ENCODE results near the gene FHIT.

GRCh38 chr3:60514866-60515265 is 736.4 kb downstream of the FHIT start:
- TF ChIP-seq MAX (IDR thresholded peaks at IDR 0.05; ENCODE audit: low read depth, low read length): no peak
- TF ChIP-seq POLR2A (IDR thresholded peaks at IDR 0.05; ENCODE audit: low read depth, low read length): no peak
- no peak for TF ChIP-seq SMAD1 (IDR thresholded peaks at IDR 0.05; ENCODE audit: low read depth, partially characterized antibody)
- no peak for TF ChIP-seq TARDBP (IDR thresholded peaks at IDR 0.05; ENCODE audit: borderline replicate concordance)
- no peak for TF ChIP-seq IRF3 (IDR thresholded peaks at IDR 0.05)
- no peak for TF ChIP-seq TAF1 (IDR thresholded peaks at IDR 0.05; ENCODE audit: borderline replicate concordance, low read depth, low read length)
- TF ChIP-seq CTCF (IDR thresholded peaks at IDR 0.05 in 2 of 3, conservative IDR thresholded peaks at IDR 0.05 in 1 of 3; ENCODE audit: control insufficient read depth in 2 of 3, extremely low read depth in 1 of 3, insufficient read depth in 1 of 3, low read depth in 3 of 3, low read length in 3 of 3): no peak
- TF ChIP-seq SKIL (IDR thresholded peaks at IDR 0.05; ENCODE audit: low read depth, poor library complexity, severe bottlenecking): no peak
- TF ChIP-seq, protein P1, sequence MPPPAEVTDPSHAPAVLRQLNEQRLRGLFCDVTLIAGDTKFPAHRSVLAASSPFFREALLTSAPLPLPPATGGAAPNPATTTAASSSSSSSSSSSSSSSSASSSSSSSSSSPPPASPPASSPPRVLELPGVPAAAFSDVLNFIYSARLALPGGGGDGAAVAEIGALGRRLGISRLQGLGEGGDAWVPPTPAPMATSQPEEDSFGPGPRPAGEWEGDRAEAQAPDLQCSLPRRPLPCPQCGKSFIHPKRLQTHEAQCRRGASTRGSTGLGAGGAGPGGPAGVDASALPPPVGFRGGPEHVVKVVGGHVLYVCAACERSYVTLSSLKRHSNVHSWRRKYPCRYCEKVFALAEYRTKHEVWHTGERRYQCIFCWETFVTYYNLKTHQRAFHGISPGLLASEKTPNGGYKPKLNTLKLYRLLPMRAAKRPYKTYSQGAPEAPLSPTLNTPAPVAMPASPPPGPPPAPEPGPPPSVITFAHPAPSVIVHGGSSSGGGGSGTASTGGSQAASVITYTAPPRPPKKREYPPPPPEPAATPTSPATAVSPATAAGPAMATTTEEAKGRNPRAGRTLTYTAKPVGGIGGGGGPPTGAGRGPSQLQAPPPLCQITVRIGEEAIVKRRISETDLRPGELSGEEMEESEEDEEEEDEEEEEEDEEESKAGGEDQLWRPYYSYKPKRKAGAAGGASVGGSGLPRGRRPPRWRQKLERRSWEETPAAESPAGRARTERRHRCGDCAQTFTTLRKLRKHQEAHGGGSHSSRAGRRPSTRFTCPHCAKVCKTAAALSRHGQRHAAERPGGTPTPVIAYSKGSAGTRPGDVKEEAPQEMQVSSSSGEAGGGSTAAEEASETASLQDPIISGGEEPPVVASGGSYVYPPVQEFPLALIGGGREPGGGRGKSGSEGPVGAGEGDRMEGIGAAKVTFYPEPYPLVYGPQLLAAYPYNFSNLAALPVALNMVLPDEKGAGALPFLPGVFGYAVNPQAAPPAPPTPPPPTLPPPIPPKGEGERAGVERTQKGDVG (CRISPR knock-in tag; IDR thresholded peaks at IDR 0.05): no peak
- no peak for TF ChIP-seq MTA2 (IDR thresholded peaks at IDR 0.05; ENCODE audit: low read depth)
- no peak for TF ChIP-seq RB1 (IDR thresholded peaks at IDR 0.05; ENCODE audit: borderline replicate concordance)
- no peak for TF ChIP-seq EED (IDR thresholded peaks at IDR 0.05; ENCODE audit: low read depth)
- no peak for TF ChIP-seq BRCA1 (IDR thresholded peaks at IDR 0.05; ENCODE audit: low read depth, low read length)
